Neutrophil (primary cell): ENCODE measurements around the gene IRS2.

ENCODE experiments used
- H3K27ac ChIP-seq: fragments of 200-600 bp; sonication (generic); 2 replicates; pipeline ENCODE4 v1.5.1; 2016; ENCODE audit warnings: mild to moderate bottlenecking, moderate library complexity
- H3K27me3 ChIP-seq: fragments of 200-600 bp; sonication (generic); 2 replicates; pipeline ENCODE4 v1.6.0; 2016; ENCODE audit warnings: mild to moderate bottlenecking
- H3K36me3 ChIP-seq: fragments of 200-600 bp; sonication (generic); 2 replicates; pipeline ENCODE4 v1.5.1; 2017
- H3K4me1 ChIP-seq, 2 experiments: fragments of 200-600 bp in 1 of 2; sonication (generic) in 1 of 2; 1 replicate in 1 of 2; 2 replicates in 1 of 2; pipeline versions ENCODE4 v1.5.1 to v1.6.1; 2013 to 2016; ENCODE audit warnings: low read depth in 1 of 2, low read length in 1 of 2, mild to moderate bottlenecking in 1 of 2, moderate library complexity in 1 of 2; ENCODE audit not compliant: control insufficient read depth in 1 of 2, insufficient read depth in 1 of 2
- H3K4me3 ChIP-seq, 2 experiments: fragments of 200-600 bp in 1 of 2; sonication (generic) in 1 of 2; 1 replicate in 1 of 2; 2 replicates in 1 of 2; pipeline ENCODE4 v1.5.1; 2013 to 2016; ENCODE audit warnings: low read depth in 1 of 2, low read length in 1 of 2, mild to moderate bottlenecking in 1 of 2, moderate library complexity in 1 of 2
- H3K9me3 ChIP-seq: fragments of 200-600 bp; sonication (generic); 2 replicates; pipeline ENCODE4 v1.5.1; 2016
- CTCF ChIP-seq: fragments of 200-600 bp; sonication (generic); IDR thresholded peaks from 2 replicates; pipeline ENCODE4 v1.5.1; 2016; ENCODE audit warnings: antibody characterized with exemption

IRS2 gene

GRCh38 chr13:109821103-109821502, 34.7 kb upstream of the IRS2 start:
- H3K27ac ChIP-seq = no peak overlapping the region
- no peak for TF ChIP-seq CTCF
- H3K9me3 ChIP-seq = no peaks in the 10 kb centered on the region
- H3K4me3 ChIP-seq = no peak overlapping the region
- no peaks in the 10 kb centered on the region for H3K36me3 ChIP-seq
- peaks cover 68% of the 10 kb centered on the region for H3K27me3 ChIP-seq
- H3K4me1 ChIP-seq = no peaks in the 10 kb centered on the region

GRCh38 chr13:109819874-109820273, 33.5 kb upstream of the IRS2 start:
- Histone ChIP-seq H3K4me1 (no peaks in the 10 kb centered on the region), H3K9me3 (no peaks in the 10 kb centered on the region), H3K36me3 (no peaks in the 10 kb centered on the region), H3K4me3 (no peak overlapping the region), H3K27me3 (peaks cover 79% of the 10 kb centered on the region), H3K27ac (no peak overlapping the region)
- no peak for TF ChIP-seq CTCF

GRCh38 chr13:109818886-109819285, 32.5 kb upstream of the IRS2 start:
- Histone ChIP-seq H3K27me3 (peaks cover 84% of the 10 kb centered on the region), H3K9me3 (no peaks in the 10 kb centered on the region), H3K4me1 (no peaks in the 10 kb centered on the region), H3K4me3 (no peak overlapping the region), H3K36me3 (no peaks in the 10 kb centered on the region), H3K27ac (no peak overlapping the region)
- no peak for TF ChIP-seq CTCF

- no peak for TF ChIP-seq CTCF
- Histone ChIP-seq H3K4me3 (no peak overlapping the region), H3K4me1 (no peaks in the 10 kb centered on the region), H3K27me3 (peaks cover 80% of the 10 kb centered on the region), H3K36me3 (no peaks in the 10 kb centered on the region), H3K27ac (no peak overlapping the region), H3K9me3 (no peaks in the 10 kb centered on the region)
Observed at GRCh38 chr13:109817591-109818535, 31.5 kb upstream of the IRS2 start.

GRCh38 chr13:109816808-109817203, 30.4 kb upstream of the IRS2 start:
- no peak for TF ChIP-seq CTCF
- Histone ChIP-seq H3K27me3 (peaks cover 69% of the 10 kb centered on the region), H3K4me3 (no peak overlapping the region), H3K4me1 (no peaks in the 10 kb centered on the region), H3K36me3 (no peaks in the 10 kb centered on the region), H3K27ac (no peak overlapping the region), H3K9me3 (no peaks in the 10 kb centered on the region)
